IPS-20b (cell line): ENCODE data around the gene SPEF2.
"Not testable (repeated sequence)": the region's sequence is repeated elsewhere in the genome, so short reads cannot be mapped to it uniquely, and the experiment has no call there.

Experiments
- H3K27ac ChIP-seq: one replicate; pipeline ENCODE4 v1.5.1; 2013; ENCODE audit warnings: low read length
- H3K27me3 ChIP-seq: 2 replicates; pipeline ENCODE4 v1.6.1; 2013; ENCODE audit warnings: mild to moderate bottlenecking, low read length, inconsistent platforms; ENCODE audit not compliant: insufficient read depth
- H3K36me3 ChIP-seq: 2 replicates; pipeline ENCODE4 v1.6.1; 2013; ENCODE audit warnings: low read depth, mild to moderate bottlenecking, inconsistent platforms, low read length, moderate library complexity; ENCODE audit not compliant: insufficient read depth
- H3K4me1 ChIP-seq: 2 replicates; pipeline ENCODE4 v1.6.1; 2013; ENCODE audit warnings: mild to moderate bottlenecking, control low read depth, inconsistent platforms, low read length, moderate library complexity; ENCODE audit not compliant: insufficient read depth
- H3K4me3 ChIP-seq: 2 replicates; pipeline ENCODE4 v1.5.1; 2013; ENCODE audit warnings: mild to moderate bottlenecking, low read length, inconsistent platforms
- H3K9ac ChIP-seq: 2 replicates; pipeline ENCODE4 v1.6.1; 2013; ENCODE audit warnings: low read depth, mild to moderate bottlenecking, inconsistent platforms, low read length, moderate library complexity
- H3K9me3 ChIP-seq: 2 replicates; pipeline ENCODE4 v1.6.1; 2013; ENCODE audit warnings: mild to moderate bottlenecking, low read depth, low read length, inconsistent platforms; ENCODE audit not compliant: insufficient read depth

Gene SPEF2

GRCh38 chr5:35828082-35828598 is 210.5 kb downstream of the SPEF2 start:
- Histone ChIP-seq H3K27ac (no peak overlapping the region), H3K4me3 (no peak overlapping the region), H3K4me1 (no peaks in the 10 kb centered on the region), H3K27me3 (no peaks in the 10 kb centered on the region), H3K36me3 (no peaks in the 10 kb centered on the region), H3K9me3 (no peaks in the 10 kb centered on the region), H3K9ac (no peak overlapping the region)

- H3K27me3 ChIP-seq = no peaks in the 10 kb centered on the region
- no peaks in the 10 kb centered on the region for H3K36me3 ChIP-seq
- no peak overlapping the region for H3K9ac ChIP-seq
- H3K4me1 ChIP-seq = no peaks in the 10 kb centered on the region
- no peaks in the 10 kb centered on the region for H3K9me3 ChIP-seq
- H3K27ac ChIP-seq = no peak overlapping the region
- H3K4me3 ChIP-seq = no peak overlapping the region
Observed at GRCh38 chr5:35830587-35830986, 212.9 kb downstream of the SPEF2 start.

GRCh38 chr5:35832762-35833161 is 215.1 kb downstream of the SPEF2 start:
- Histone ChIP-seq H3K9ac (no peak overlapping the region), H3K27ac (no peak overlapping the region), H3K4me3 (no peak overlapping the region), H3K27me3 (no peaks in the 10 kb centered on the region), H3K9me3 (no peaks in the 10 kb centered on the region), H3K4me1 (no peaks in the 10 kb centered on the region), H3K36me3 (no peaks in the 10 kb centered on the region)

GRCh38 chr5:35833224-35833623 is 215.6 kb downstream of the SPEF2 start:
- Histone ChIP-seq H3K9ac (no peak overlapping the region), H3K27ac (no peak overlapping the region), H3K4me1 (no peaks in the 10 kb centered on the region), H3K27me3 (no peaks in the 10 kb centered on the region), H3K36me3 (no peaks in the 10 kb centered on the region), H3K9me3 (no peaks in the 10 kb centered on the region), H3K4me3 (no peak overlapping the region)

GRCh38 chr5:35835796-35836742 is 218.4 kb downstream of the SPEF2 start:
- Histone ChIP-seq H3K36me3 (no peaks in the 10 kb centered on the region), H3K4me1 (no peaks in the 10 kb centered on the region), H3K27me3 (no peaks in the 10 kb centered on the region), H3K9me3 (no peaks in the 10 kb centered on the region), H3K4me3 (no peak overlapping the region), H3K27ac (no peak overlapping the region), H3K9ac (no peak overlapping the region)

GRCh38 chr5:35838370-35839042 is 220.8 kb downstream of the SPEF2 start:
- H3K27me3 ChIP-seq = no peaks in the 10 kb centered on the region
- H3K27ac ChIP-seq = no peak overlapping the region
- no peak overlapping the region for H3K4me3 ChIP-seq
- no peaks in the 10 kb centered on the region for H3K36me3 ChIP-seq
- H3K4me1 ChIP-seq = no peaks in the 10 kb centered on the region
- H3K9me3 ChIP-seq = peaks cover 12% of the 10 kb centered on the region
- H3K9ac ChIP-seq = no peak overlapping the region

GRCh38 chr5:35842856-35843255 is 225.2 kb downstream of the SPEF2 start:
- H3K27me3 ChIP-seq = no peaks in the 10 kb centered on the region
- H3K36me3 ChIP-seq = no peaks in the 10 kb centered on the region
- no peak overlapping the region for H3K4me3 ChIP-seq
- no peaks in the 10 kb centered on the region for H3K4me1 ChIP-seq
- peaks cover 55% of the 10 kb centered on the region for H3K9me3 ChIP-seq
- H3K27ac ChIP-seq = no peak overlapping the region
- H3K9ac ChIP-seq = no peak overlapping the region

- not testable (repeated sequence) for H3K27me3 ChIP-seq, H3K4me1 ChIP-seq, H3K27ac ChIP-seq, H3K36me3 ChIP-seq, H3K4me3 ChIP-seq, H3K9ac ChIP-seq
- H3K9me3 ChIP-seq = peaks cover 57% of the 10 kb centered on the region
Observed at GRCh38 chr5:35845508-35845907, 227.8 kb downstream of the SPEF2 start.

GRCh38 chr5:35847491-35847890 is 229.8 kb downstream of the SPEF2 start:
- Histone ChIP-seq H3K9ac (no peak overlapping the region), H3K27ac (no peak overlapping the region), H3K4me3 (no peak overlapping the region), H3K36me3 (no peaks in the 10 kb centered on the region), H3K27me3 (no peaks in the 10 kb centered on the region), H3K9me3 (peaks cover 55% of the 10 kb centered on the region), H3K4me1 (no peaks in the 10 kb centered on the region)

GRCh38 chr5:35847961-35848360 is 230.3 kb downstream of the SPEF2 start:
- Histone ChIP-seq H3K4me3 (no peak overlapping the region), H3K9me3 (peaks cover 50% of the 10 kb centered on the region), H3K27me3 (no peaks in the 10 kb centered on the region), H3K9ac (no peak overlapping the region), H3K27ac (no peak overlapping the region), H3K36me3 (no peaks in the 10 kb centered on the region), H3K4me1 (no peaks in the 10 kb centered on the region)

- no peaks in the 10 kb centered on the region for H3K36me3 ChIP-seq
- no peak overlapping the region for H3K4me3 ChIP-seq
- peaks cover 32% of the 10 kb centered on the region for H3K9me3 ChIP-seq
- no peaks in the 10 kb centered on the region for H3K27me3 ChIP-seq
- H3K27ac ChIP-seq = no peak overlapping the region
- no peaks in the 10 kb centered on the region for H3K4me1 ChIP-seq
- no peak overlapping the region for H3K9ac ChIP-seq
Observed at GRCh38 chr5:35849860-35850259, 232.2 kb downstream of the SPEF2 start.
